Lower lobe of right lung (tissue), 2 donors: Measurements from ENCODE around the gene GRAMD2A. TPM values are rescaled to one million over a fixed set of nuclear protein-coding genes. Genes with fewer than 3 reads are reported as not detected.
A peak's percentile ranks its signal among the peaks of the same experiment; 100 is the strongest.

Source experiments
- ATAC-seq, 2 donors: fragments of 200-7000 bp; cut with Tn5 transposase; one replicate each; pipeline ENCODE4 v1.9.1; 2020 to 2022; ENCODE audit warnings: mild to moderate bottlenecking in 2 of 2, moderate library complexity in 2 of 2
- DNase-seq: peaks from one replicate; pipeline ENCODE4 v3.0.0-alpha.2; 2020
- H3K27ac ChIP-seq: fragments of 200-600 bp; one replicate; pipeline ENCODE4 v1.8.0; 2022
- H3K27me3 ChIP-seq: fragments of 200-600 bp; one replicate; pipeline ENCODE4 v1.8.0; 2022; ENCODE audit warnings: low read depth
- H3K36me3 ChIP-seq: fragments of 200-600 bp; one replicate; pipeline ENCODE4 v1.8.0; 2022; ENCODE audit warnings: mild to moderate bottlenecking
- H3K4me1 ChIP-seq: fragments of 200-600 bp; one replicate; pipeline ENCODE4 v1.8.0; 2022
- H3K4me3 ChIP-seq: fragments of 200-600 bp; one replicate; pipeline ENCODE4 v1.8.0; 2022; ENCODE audit warnings: mild to moderate bottlenecking
- H3K9me3 ChIP-seq: fragments of 200-600 bp; one replicate; pipeline ENCODE4 v1.8.0; 2022
- CTCF ChIP-seq: fragments of 200-600 bp; IDR thresholded peaks from one replicate; pipeline ENCODE4 v1.8.0; 2022; ENCODE audit warnings: antibody characterized with exemption, mild to moderate bottlenecking
- intact Hi-C: fragments of 100-400 bp; cut with DNase I; formaldehyde crosslinking; loops from one replicate; pipeline ENCODE4 v1.11.0; 2022
- total RNA-seq: library from RNA; stranded (reverse); fragmentation: NEBNext Ultra II Directional; extraction: Animal tissue kit (Norgen Biotek cat#: 25700); gene quantifications from one replicate; pipeline ENCODE4 v1.2.1, GENCODE V29; 2021
- donor health status: DM: no; HTN: yes; CAD: no; lungs with severe emphysema.

GRAMD2A gene
- total RNA-seq, 1 donor from 2014 or later, result 29.3 TPM

GRCh38 chr15:72231066-72231832, 33.7 kb upstream of the GRAMD2A start, which contains the start of gene PKM:
Gene PKM, minus strand, starts transcription at chr15:72231190. Its CDS starts 12,093 bp downstream, at chr15:72219097.
- peak within 1 kb of the TSS; percentile 96 for H3K27ac ChIP-seq
- peak; percentile 98 for DNase-seq
- no peak for TF ChIP-seq CTCF
- H3K36me3 ChIP-seq, result no peaks in the 10 kb centered on the region
- ATAC-seq, result peak; percentile 94 to 95
- peak within 1 kb of the TSS; percentile 99 for H3K4me3 ChIP-seq
- peaks cover 50% of the 10 kb centered on the region for H3K4me1 ChIP-seq
- H3K9me3 ChIP-seq, result no peaks in the 10 kb centered on the region
- intact Hi-C loops, result no loop called here
- H3K27me3 ChIP-seq, result no peaks in the 10 kb centered on the region

- Histone ChIP-seq H3K9me3 (no peaks in the 10 kb centered on the region), H3K4me1 (peaks cover 56% of the 10 kb centered on the region), H3K27me3 (no peaks in the 10 kb centered on the region), H3K36me3 (no peaks in the 10 kb centered on the region), H3K27ac (peak overlapping the region; percentile 96), H3K4me3 (peak overlapping the region; percentile 99)
- DNase-seq, result peak; percentile 92
- intact Hi-C loops, result no loop called here
- ATAC-seq, result peak; percentile 80 to 83
- no peak for TF ChIP-seq CTCF
Measured at GRCh38 chr15:72230197-72231065, 32.8 kb upstream of the GRAMD2A start.

DNA sequence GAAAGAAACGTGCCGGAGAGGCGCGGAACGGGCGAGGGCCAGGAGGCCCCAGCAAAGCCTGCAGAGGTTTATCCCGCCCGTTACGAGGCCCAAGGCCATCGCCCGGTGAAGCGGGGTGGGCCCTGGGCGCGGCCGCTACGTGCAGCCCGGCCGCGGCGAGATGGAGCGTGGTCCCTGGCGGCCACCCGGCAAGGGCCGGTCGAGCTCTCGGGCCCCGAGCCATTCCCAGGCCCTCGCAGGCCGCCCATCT, 32.3 kb upstream of the GRAMD2A start:
- peaks cover 59% of the 10 kb centered on the region for H3K4me1 ChIP-seq
- intact Hi-C loops, result no loop called here

DNA sequence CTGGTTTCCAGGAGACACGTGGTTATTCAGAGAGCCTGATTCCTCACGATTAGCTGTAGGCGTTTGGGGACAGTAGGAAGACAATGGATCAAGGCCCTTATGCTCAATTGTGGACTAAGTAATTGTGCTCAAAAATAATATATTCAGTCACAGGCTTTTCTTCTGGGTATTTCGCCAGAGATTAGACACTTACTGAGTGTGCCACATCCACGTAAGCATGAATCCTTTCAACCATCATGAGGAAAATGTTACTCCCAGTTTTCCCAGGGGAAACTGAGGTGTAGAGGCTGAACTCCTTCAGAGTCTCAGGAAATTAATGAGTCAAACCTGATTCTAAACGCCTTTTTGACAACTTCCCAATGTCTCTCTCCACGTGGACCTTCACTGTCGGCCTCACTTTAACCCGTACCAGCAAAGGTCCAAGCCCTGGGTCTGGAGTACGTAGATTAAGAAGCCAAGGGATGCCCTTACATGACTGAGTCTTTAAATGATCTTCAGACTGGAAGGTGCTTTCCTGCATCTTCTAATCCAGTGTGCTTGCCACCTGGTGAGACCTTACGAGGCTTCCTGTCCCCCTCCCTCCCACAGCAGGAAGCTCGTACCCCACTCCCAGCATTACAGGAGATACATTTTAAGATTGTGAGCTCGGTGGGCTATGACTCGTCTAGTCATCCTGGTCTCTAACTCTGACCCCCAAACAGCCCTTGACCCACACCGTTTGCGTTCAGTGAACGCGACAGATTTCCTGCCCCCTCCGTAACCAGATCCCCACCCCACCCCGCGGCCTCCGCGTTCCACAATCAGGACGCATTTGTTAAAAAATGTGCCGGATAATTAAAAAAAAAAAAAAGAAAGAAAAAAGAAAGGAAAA, 31.7 kb upstream of the GRAMD2A start:
- H3K4me1 ChIP-seq, result peaks cover 59% of the 10 kb centered on the region
- ATAC-seq, result no peak
- DNase-seq, result no peak

More for the DNA sequence above, 32.3 kb upstream of the GRAMD2A start:
- TF ChIP-seq CTCF, result no peak
- H3K27me3 ChIP-seq, result no peaks in the 10 kb centered on the region
- H3K4me3 ChIP-seq, result peak overlapping the region; percentile 99
- H3K27ac ChIP-seq, result peak overlapping the region; percentile 96
- DNase-seq (no peak), ATAC-seq (no peak)
- H3K9me3 ChIP-seq, result no peaks in the 10 kb centered on the region
- no peaks in the 10 kb centered on the region for H3K36me3 ChIP-seq

More for the DNA sequence above, 31.7 kb upstream of the GRAMD2A start:
- Histone ChIP-seq H3K9me3 (no peaks in the 10 kb centered on the region), H3K27me3 (no peaks in the 10 kb centered on the region), H3K27ac (peak overlapping the region; percentile 96), H3K4me3 (peak overlapping the region; percentile 99), H3K36me3 (peaks cover 4% of the 10 kb centered on the region)
- no peak for TF ChIP-seq CTCF
- intact Hi-C loops, result no loop called here
